ENCODE results near the gene COL4A1. TPM values are rescaled to one million over a fixed set of nuclear protein-coding genes. Genes with fewer than 3 reads are reported as not detected.

COL4A1 gene
- total RNA-seq, 1 donor from 2014 or later = 2,489 TPM

DNA sequence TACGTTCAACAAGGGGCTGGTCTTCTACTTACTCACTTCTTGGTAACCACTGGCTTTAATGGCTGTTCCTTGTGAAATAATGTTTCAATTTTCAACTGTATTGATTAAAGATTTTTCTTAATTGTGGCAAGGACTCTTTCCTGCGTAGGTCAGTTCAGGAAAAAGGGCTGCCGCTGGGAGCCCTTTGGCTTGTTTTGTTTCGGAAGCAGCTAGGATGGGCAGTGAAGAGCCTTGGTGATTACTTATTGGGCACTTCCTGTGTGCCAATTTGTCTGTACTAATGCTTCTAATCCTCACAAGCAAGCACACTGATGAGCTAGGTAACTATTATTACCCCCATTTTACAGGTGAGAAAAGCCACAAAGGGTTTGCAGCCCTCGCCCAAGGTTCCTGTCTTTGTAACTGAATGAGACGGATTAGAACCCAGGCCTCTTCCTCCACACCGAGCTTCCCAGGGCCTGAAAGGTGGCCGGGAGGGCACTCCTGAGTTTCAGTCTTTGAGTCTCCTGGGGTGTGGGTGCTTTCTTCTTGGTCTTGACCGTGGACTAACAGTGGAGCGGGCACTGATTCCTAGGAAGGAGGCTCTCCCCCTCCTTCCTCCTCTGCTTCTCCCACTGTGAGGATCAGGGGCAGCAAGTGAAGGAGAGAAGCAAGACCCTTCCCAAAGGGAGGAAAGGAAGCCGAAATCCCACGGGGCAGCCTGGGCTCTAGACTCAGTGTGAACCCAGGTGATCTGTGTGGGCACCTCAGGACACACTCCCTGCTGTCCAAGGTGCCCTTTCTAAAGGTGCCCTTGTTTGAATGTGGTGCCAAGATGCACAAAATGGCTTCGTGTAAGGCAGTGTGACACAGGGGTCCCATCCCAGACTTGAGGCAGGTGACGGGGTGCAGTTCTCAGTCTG lies 3.8 kb upstream of the COL4A1 start:
- no peaks in the 10 kb centered on the region for H3K27me3 Mint-ChIP-seq (ENCODE audit: low read depth, unreplicated experiment)
- no peaks in the 10 kb centered on the region for H3K9me3 ChIP-seq (ENCODE audit: insufficient read depth, low read depth, low read length)
- FAIRE-seq = no peak
- H3K4me2 ChIP-seq (ENCODE audit: low read length) = peak overlapping the region; percentile 98
- H3K4me3 ChIP-seq (ENCODE audit: insufficient read depth, low read depth, low read length) = peak overlapping the region; percentile 32
- no peaks in the 10 kb centered on the region for H3K9me3 Mint-ChIP-seq (ENCODE audit: unreplicated experiment)
- H3K27ac Mint-ChIP-seq (ENCODE audit: unreplicated experiment) = peak overlapping the region; percentile 77
- peaks cover 21% of the 10 kb centered on the region for H3K36me3 ChIP-seq (ENCODE audit: insufficient read depth, low read length)
- H3K36me3 Mint-ChIP-seq (ENCODE audit: low read depth, unreplicated experiment) = peaks cover 52% of the 10 kb centered on the region
- H4K20me1 ChIP-seq (ENCODE audit: insufficient read depth, low read length) = peaks cover 54% of the 10 kb centered on the region
- peak overlapping the region; percentile 99 for H3K4me3 Mint-ChIP-seq (ENCODE audit: unreplicated experiment)
- H3K79me2 ChIP-seq (ENCODE audit: insufficient read depth, low read length) = peaks cover 95% of the 10 kb centered on the region
- H3K9ac ChIP-seq (ENCODE audit: low read length) = peak overlapping the region; percentile 97
- no peak for TF ChIP-seq EZH2 (IDR thresholded peaks at IDR 0.05; ENCODE audit: insufficient read depth, low read length)
- TF ChIP-seq CTCF (IDR thresholded peaks at IDR 0.05; ENCODE audit: insufficient read depth, low read depth, low read length) = no peak
- H3K27me3 ChIP-seq (ENCODE audit: insufficient read depth, low read length) = no peaks in the 10 kb centered on the region
- peaks cover 58% of the 10 kb centered on the region for H3K4me1 ChIP-seq (ENCODE audit: insufficient read depth, low read length)
- H2AFZ ChIP-seq (ENCODE audit: low read depth, low read length) = no peak overlapping the region
- DNase-seq (ENCODE audit: low read depth) = no peak
- peak overlapping the region; percentile 87 for H3K27ac ChIP-seq (ENCODE audit: low read depth, low read length)
- peaks cover 49% of the 10 kb centered on the region for H3K4me1 Mint-ChIP-seq (ENCODE audit: low read depth, unreplicated experiment)

- Mint-ChIP-seq H3K9me3 (ENCODE audit: unreplicated experiment) (no peaks in the 10 kb centered on the region), H3K27me3 (ENCODE audit: low read depth, unreplicated experiment) (no peaks in the 10 kb centered on the region), H3K4me3 (ENCODE audit: unreplicated experiment) (peak overlapping the region; percentile 99), H3K4me1 (ENCODE audit: low read depth, unreplicated experiment) (peaks cover 42% of the 10 kb centered on the region), H3K27ac (ENCODE audit: unreplicated experiment) (peak overlapping the region; percentile 77), H3K36me3 (ENCODE audit: low read depth, unreplicated experiment) (peaks cover 53% of the 10 kb centered on the region)
- Histone ChIP-seq H3K27ac (ENCODE audit: low read depth, low read length) (peak overlapping the region; percentile 87), H3K9me3 (ENCODE audit: insufficient read depth, low read depth, low read length) (no peaks in the 10 kb centered on the region), H3K79me2 (ENCODE audit: insufficient read depth, low read length) (peaks cover 96% of the 10 kb centered on the region), H3K36me3 (ENCODE audit: insufficient read depth, low read length) (peaks cover 20% of the 10 kb centered on the region), H3K4me1 (ENCODE audit: insufficient read depth, low read length) (peaks cover 60% of the 10 kb centered on the region), H2AFZ (ENCODE audit: low read depth, low read length) (no peak overlapping the region), H3K9ac (ENCODE audit: low read length) (peak overlapping the region; percentile 97), H3K4me2 (ENCODE audit: low read length) (peak overlapping the region; percentile 98), H3K27me3 (ENCODE audit: insufficient read depth, low read length) (no peaks in the 10 kb centered on the region), H4K20me1 (ENCODE audit: insufficient read depth, low read length) (peaks cover 57% of the 10 kb centered on the region), H3K4me3 (ENCODE audit: insufficient read depth, low read depth, low read length) (peak overlapping the region; percentile 95)
- TF ChIP-seq EZH2 (IDR thresholded peaks at IDR 0.05; ENCODE audit: insufficient read depth, low read length) = no peak
- no peak for TF ChIP-seq CTCF (IDR thresholded peaks at IDR 0.05; ENCODE audit: insufficient read depth, low read depth, low read length)
- DNase-seq (ENCODE audit: low read depth) = no peak
- FAIRE-seq = no peak
Measured at GRCh38 chr13:110309661-110310524, 2.9 kb upstream of the COL4A1 start.
